ENCODE results near the gene LARP1B. TPM values are rescaled to one million over a fixed set of nuclear protein-coding genes. Genes with fewer than 3 reads are reported as not detected.

LARP1B gene
- total RNA-seq, 1 donor from 2014 or later, result 17.8 TPM

Other genes with a start within 250 kb of the LARP1B start
- 38.1 and 40.1 TPM in 2 replicates for gene PLK4, start 180.4 kb upstream of the LARP1B start, total RNA-seq
- 21.0 and 21.2 TPM in 2 replicates for gene MFSD8, start 96.1 kb upstream of the LARP1B start, total RNA-seq
- gene ABHD18, start 95.9 kb upstream of the LARP1B start, total RNA-seq, result 24.1 and 25.2 TPM in 2 replicates
- 36.2 and 38.4 TPM in 2 replicates for gene PGRMC2, start 226.5 kb downstream of the LARP1B start, total RNA-seq

Measured in T-helper 1 cell treated with Interleukin-12 subunit alpha and Interleukin-12 subunit beta and Interleukin-4 antibody, amounts not matched to agents 30 ng/mL and 1 ng/mL, for 36 hours (primary cell).